ENCODE data around the gene ATP1B2.

DNA sequence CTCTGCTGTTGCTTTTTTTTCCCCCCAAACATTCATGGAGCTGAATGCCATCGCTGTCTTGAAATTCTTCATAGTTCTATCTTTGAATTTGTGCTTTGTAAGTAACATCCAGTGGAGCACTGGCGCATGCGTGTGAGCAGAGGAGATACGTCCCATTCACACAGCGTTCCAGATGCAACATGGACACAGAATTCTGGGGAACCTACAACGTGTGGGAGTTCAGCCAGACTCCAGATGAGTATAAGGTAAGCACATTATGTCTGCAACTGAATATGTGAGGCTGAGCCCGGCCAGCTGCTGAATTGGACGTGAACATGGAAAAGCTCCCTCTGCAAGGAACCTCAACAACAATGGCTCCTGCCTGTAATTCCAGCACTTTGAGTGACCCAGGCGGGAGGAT lies 4.3 kb upstream of the ATP1B2 start:
- no peak for TF ChIP-seq RAD21 (IDR thresholded peaks at IDR 0.05 in 1 of 2, conservative IDR thresholded peaks at IDR 0.05 in 1 of 2; ENCODE audit: low read depth in 2 of 2, low read length in 2 of 2)
- no peak for TF ChIP-seq CEBPB (IDR thresholded peaks at IDR 0.05; ENCODE audit: low read depth, low read length)
- no peak for TF ChIP-seq EP300 (IDR thresholded peaks at IDR 0.05; ENCODE audit: borderline replicate concordance in 1 of 2, low read depth in 2 of 2, low read length in 2 of 2)
- TF ChIP-seq SP2 (IDR thresholded peaks at IDR 0.05; ENCODE audit: low read length), result no peak
- TF ChIP-seq, protein P1, sequence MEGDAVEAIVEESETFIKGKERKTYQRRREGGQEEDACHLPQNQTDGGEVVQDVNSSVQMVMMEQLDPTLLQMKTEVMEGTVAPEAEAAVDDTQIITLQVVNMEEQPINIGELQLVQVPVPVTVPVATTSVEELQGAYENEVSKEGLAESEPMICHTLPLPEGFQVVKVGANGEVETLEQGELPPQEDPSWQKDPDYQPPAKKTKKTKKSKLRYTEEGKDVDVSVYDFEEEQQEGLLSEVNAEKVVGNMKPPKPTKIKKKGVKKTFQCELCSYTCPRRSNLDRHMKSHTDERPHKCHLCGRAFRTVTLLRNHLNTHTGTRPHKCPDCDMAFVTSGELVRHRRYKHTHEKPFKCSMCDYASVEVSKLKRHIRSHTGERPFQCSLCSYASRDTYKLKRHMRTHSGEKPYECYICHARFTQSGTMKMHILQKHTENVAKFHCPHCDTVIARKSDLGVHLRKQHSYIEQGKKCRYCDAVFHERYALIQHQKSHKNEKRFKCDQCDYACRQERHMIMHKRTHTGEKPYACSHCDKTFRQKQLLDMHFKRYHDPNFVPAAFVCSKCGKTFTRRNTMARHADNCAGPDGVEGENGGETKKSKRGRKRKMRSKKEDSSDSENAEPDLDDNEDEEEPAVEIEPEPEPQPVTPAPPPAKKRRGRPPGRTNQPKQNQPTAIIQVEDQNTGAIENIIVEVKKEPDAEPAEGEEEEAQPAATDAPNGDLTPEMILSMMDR (IDR thresholded peaks at IDR 0.05; ENCODE audit: control extremely low read depth in 1 of 3, insufficient read depth in 1 of 3, low read depth in 1 of 3, low read length in 3 of 3), result no peak
- no peak for TF ChIP-seq MAFK (IDR thresholded peaks at IDR 0.05; ENCODE audit: low read depth, low read length)
- TF ChIP-seq KDM1A (IDR thresholded peaks at IDR 0.05; ENCODE audit: borderline replicate concordance, low read length), result no peak
- no peak for TF ChIP-seq GTF2F1 (IDR thresholded peaks at IDR 0.05; ENCODE audit: borderline replicate concordance, low read depth, low read length)
- TF ChIP-seq POLR2AphosphoS5 (IDR thresholded peaks at IDR 0.05; ENCODE audit: low read depth, low read length), result no peak
- no peak for TF ChIP-seq RFX5 (IDR thresholded peaks at IDR 0.05; ENCODE audit: borderline replicate concordance, low read depth, low read length)
- no peak for TF ChIP-seq BRCA1 (IDR thresholded peaks at IDR 0.05; ENCODE audit: low read depth, low read length)
- no peak for TF ChIP-seq JUND (IDR thresholded peaks at IDR 0.05; ENCODE audit: low read length)

Data from H1 (cell line).